Measurements from ENCODE around the gene GMDS. TPM values are rescaled to one million over a fixed set of nuclear protein-coding genes. Genes with fewer than 3 reads are reported as not detected.

The GMDS gene
- total RNA-seq, 4 donors from 2014 or later, result 197 to 375 (median 215) TPM

- Histone ChIP-seq H3K36me3 (peaks cover 0 to 6% (median 0%) of the 10 kb centered on the region in 3 donors), H3K27ac (no peak overlapping the region), H3K9me3 (no peaks in the 10 kb centered on the region), H3K4me3 (no peak overlapping the region), H3K27me3 (no peaks in the 10 kb centered on the region), H3K4me1 (no peaks in the 10 kb centered on the region)
- no peak for TF ChIP-seq POLR2A (IDR thresholded peaks at IDR 0.05)
- no peak for TF ChIP-seq CTCF (IDR thresholded peaks at IDR 0.05)
- DNase-seq, result no peak
These were observed 328.9 kb downstream of the GMDS start for GRCh38 chr6:1916334-1917070.

GRCh38 chr6:1915226-1915625 lies 330.2 kb downstream of the GMDS start:
- no peaks in the 10 kb centered on the region for H3K27me3 ChIP-seq
- H3K27ac ChIP-seq, result no peak overlapping the region
- no peak for TF ChIP-seq CTCF (IDR thresholded peaks at IDR 0.05)
- no peak for TF ChIP-seq POLR2A (IDR thresholded peaks at IDR 0.05)
- DNase-seq, result no peak
- H3K4me3 ChIP-seq, result no peak overlapping the region
- H3K36me3 ChIP-seq, result peaks cover 0 to 6% (median 0%) of the 10 kb centered on the region in 3 donors
- H3K9me3 ChIP-seq, result no peaks in the 10 kb centered on the region
- H3K4me1 ChIP-seq, result no peaks in the 10 kb centered on the region

- Histone ChIP-seq H3K4me1 (no peaks in the 10 kb centered on the region), H3K4me3 (no peak overlapping the region), H3K27me3 (no peaks in the 10 kb centered on the region), H3K27ac (no peak overlapping the region), H3K9me3 (no peaks in the 10 kb centered on the region), H3K36me3 (peaks cover 0 to 10% (median 0%) of the 10 kb centered on the region in 3 donors)
- no peak for DNase-seq
- no peak for TF ChIP-seq POLR2A (IDR thresholded peaks at IDR 0.05)
- TF ChIP-seq CTCF (IDR thresholded peaks at IDR 0.05), result no peak
These were observed 331.8 kb downstream of the GMDS start for GRCh38 chr6:1913577-1913976.

GRCh38 chr6:1912731-1913130 lies 332.7 kb downstream of the GMDS start:
- no peaks in the 10 kb centered on the region for H3K27me3 ChIP-seq
- no peak overlapping the region for H3K27ac ChIP-seq
- peaks cover 0 to 10% (median 0%) of the 10 kb centered on the region in 3 donors for H3K36me3 ChIP-seq
- H3K9me3 ChIP-seq, result no peaks in the 10 kb centered on the region
- H3K4me1 ChIP-seq, result no peaks in the 10 kb centered on the region
- TF ChIP-seq CTCF (IDR thresholded peaks at IDR 0.05) (no peak), POLR2A (IDR thresholded peaks at IDR 0.05) (no peak)
- no peak overlapping the region for H3K4me3 ChIP-seq
- no peak for DNase-seq

- no peak overlapping the region for H3K4me3 ChIP-seq
- TF ChIP-seq CTCF (IDR thresholded peaks at IDR 0.05) (no peak), POLR2A (IDR thresholded peaks at IDR 0.05) (no peak)
- no peak for DNase-seq
- no peaks in the 10 kb centered on the region for H3K27me3 ChIP-seq
- peaks cover 0 to 10% (median 0%) of the 10 kb centered on the region in 3 donors for H3K36me3 ChIP-seq
- H3K4me1 ChIP-seq, result no peaks in the 10 kb centered on the region
- H3K27ac ChIP-seq, result no peak overlapping the region
- no peaks in the 10 kb centered on the region for H3K9me3 ChIP-seq
These were observed 333.9 kb downstream of the GMDS start for GRCh38 chr6:1911474-1911873.

Measured in Peyer's patch (tissue), 4 donors.